Esophagus muscularis mucosa (tissue), 4 donors: ENCODE results near the gene KLHL25. TPM values are rescaled to one million over a fixed set of nuclear protein-coding genes. Genes with fewer than 3 reads are reported as not detected.

Experiments
- DNase-seq: peaks from one replicate; pipeline ENCODE4 v3.0.0-alpha.2; 2017; ENCODE audit errors: extremely low spot score
- H3K27ac ChIP-seq, 4 donors: fragments of 200-600 bp; sonication (generic); replicated peaks in 1 of 4; 1 replicate in 3 of 4; 2 replicates in 1 of 4; pipeline ENCODE4 v1.5.1; 2016 to 2019; ENCODE audit warnings: mild to moderate bottlenecking in 1 of 4
- H3K27me3 ChIP-seq, 4 donors: fragments of 200-600 bp; sonication (generic); one replicate each; pipeline versions ENCODE4 v1.5.1 to v1.6.0; 2016 to 2019
- H3K36me3 ChIP-seq, 4 donors: fragments of 200-600 bp; sonication (generic); one replicate each; pipeline ENCODE4 v1.5.1; 2016 to 2019
- H3K4me1 ChIP-seq, 4 donors: fragments of 200-600 bp; sonication (generic); one replicate each; pipeline ENCODE4 v1.5.1; 2016 to 2019
- H3K4me3 ChIP-seq, 4 donors: fragments of 200-600 bp; sonication (generic); 1 replicate in 2 of 4; 2 replicates in 2 of 4; pipeline ENCODE4 v1.5.1; 2016 to 2019; ENCODE audit warnings: mild to moderate bottlenecking in 4 of 4, moderate library complexity in 1 of 4
- H3K9me3 ChIP-seq, 4 donors: fragments of 200-600 bp; sonication (generic); 1 replicate in 3 of 4; 2 replicates in 1 of 4; pipeline ENCODE4 v1.5.1; 2016 to 2019
- EP300 ChIP-seq: sonication (generic); formaldehyde crosslinking; IDR thresholded peaks from one replicate; pipeline ENCODE4 v1.6.1; 2017; ENCODE audit warnings: antibody characterized with exemption
- POLR2A ChIP-seq: fragments of 450-650 bp; IDR thresholded peaks from one replicate; pipeline ENCODE4 v1.6.1; 2017; ENCODE audit warnings: antibody characterized with exemption, moderate library complexity, mild to moderate bottlenecking, low read depth
- POLR2AphosphoS5 ChIP-seq, 2 donors: sonication (generic); formaldehyde crosslinking; IDR thresholded peaks; one replicate each; pipeline ENCODE4 v1.6.1; 2017; ENCODE audit warnings: antibody characterized with exemption in 2 of 2
- WGBS: methylation state at CpG from one replicate; pipeline ENCODE4 v1.1.5; 2018; 5-methylcytosine and 5-hydroxymethylcytosine counted together
- intact Hi-C: fragments of 100-400 bp; cut with DNase I; formaldehyde crosslinking; loops from one replicate; pipeline ENCODE4 v1.15.1; 2023
- total RNA-seq, 4 donors: library from RNA; depleted of rRNA; stranded (reverse); fragments of >200 nt; gene quantifications; one replicate each; pipeline versions ENCODE4 v1.1.0 to v1.2.1, GENCODE V29; 2016
- TF ChIP-seq, protein P1 (sequence below), 3 experiments: fragments of 200-600 bp in 2 of 3; fragments of 450-650 bp in 1 of 3; sonication (generic) in 2 of 3; IDR thresholded peaks; one replicate each; pipeline ENCODE4 v1.5.1; 2017 to 2019; ENCODE audit warnings: antibody characterized with exemption in 3 of 3, mild to moderate bottlenecking in 2 of 3, moderate library complexity in 1 of 3

Gene KLHL25
- total RNA-seq, 4 donors from 2014 or later = 10.8 to 24.4 (median 12.0) TPM

DNA sequence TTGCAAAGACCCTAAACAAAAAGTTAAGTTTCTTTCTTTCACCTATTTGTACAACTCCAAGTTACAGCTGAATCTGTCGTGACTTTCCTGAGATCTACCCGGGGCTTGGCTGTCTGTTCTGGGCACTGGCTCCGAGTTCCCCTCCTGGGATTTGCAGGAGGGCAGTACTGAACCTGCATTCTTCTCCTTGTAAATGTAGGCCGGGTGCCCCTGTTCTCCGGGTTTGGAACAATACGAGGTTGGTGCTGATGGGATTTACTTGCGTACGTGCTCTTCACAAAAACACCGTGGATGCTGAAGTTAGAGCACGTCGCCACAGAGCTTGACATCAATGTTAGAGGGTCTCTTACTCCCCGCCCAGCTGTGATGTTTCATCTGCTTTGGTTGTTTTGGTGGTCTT lies 48.1 kb downstream of the KLHL25 start:
- peaks cover 48 to 75% (median 67%) of the 10 kb centered on the region in 4 donors for H3K4me1 ChIP-seq
- no peaks in the 10 kb centered on the region for H3K27me3 ChIP-seq
- H3K9me3 ChIP-seq = no peaks in the 10 kb centered on the region
- peak overlapping the region in 1 of 4 donors; percentile 24 for H3K27ac ChIP-seq
- intact Hi-C loops = loop anchor here (5.0 kb wide), 1 partner anchor 46 kb away; the partner anchor contains the start of gene KLHL25
- peaks cover 50 to 73% (median 66%) of the 10 kb centered on the region in 4 donors for H3K36me3 ChIP-seq
- H3K4me3 ChIP-seq = no peak overlapping the region
- no peak for DNase-seq
- TF ChIP-seq POLR2A (no peak), POLR2AphosphoS5 (IDR thresholded peaks at IDR 0.05) (no peak), EP300 (no peak)
- TF ChIP-seq, protein P1, sequence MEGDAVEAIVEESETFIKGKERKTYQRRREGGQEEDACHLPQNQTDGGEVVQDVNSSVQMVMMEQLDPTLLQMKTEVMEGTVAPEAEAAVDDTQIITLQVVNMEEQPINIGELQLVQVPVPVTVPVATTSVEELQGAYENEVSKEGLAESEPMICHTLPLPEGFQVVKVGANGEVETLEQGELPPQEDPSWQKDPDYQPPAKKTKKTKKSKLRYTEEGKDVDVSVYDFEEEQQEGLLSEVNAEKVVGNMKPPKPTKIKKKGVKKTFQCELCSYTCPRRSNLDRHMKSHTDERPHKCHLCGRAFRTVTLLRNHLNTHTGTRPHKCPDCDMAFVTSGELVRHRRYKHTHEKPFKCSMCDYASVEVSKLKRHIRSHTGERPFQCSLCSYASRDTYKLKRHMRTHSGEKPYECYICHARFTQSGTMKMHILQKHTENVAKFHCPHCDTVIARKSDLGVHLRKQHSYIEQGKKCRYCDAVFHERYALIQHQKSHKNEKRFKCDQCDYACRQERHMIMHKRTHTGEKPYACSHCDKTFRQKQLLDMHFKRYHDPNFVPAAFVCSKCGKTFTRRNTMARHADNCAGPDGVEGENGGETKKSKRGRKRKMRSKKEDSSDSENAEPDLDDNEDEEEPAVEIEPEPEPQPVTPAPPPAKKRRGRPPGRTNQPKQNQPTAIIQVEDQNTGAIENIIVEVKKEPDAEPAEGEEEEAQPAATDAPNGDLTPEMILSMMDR (IDR thresholded peaks at IDR 0.05) = no peak
- 84% methylated on average over 12 of the region's 12 CpGs for WGBS

DNA sequence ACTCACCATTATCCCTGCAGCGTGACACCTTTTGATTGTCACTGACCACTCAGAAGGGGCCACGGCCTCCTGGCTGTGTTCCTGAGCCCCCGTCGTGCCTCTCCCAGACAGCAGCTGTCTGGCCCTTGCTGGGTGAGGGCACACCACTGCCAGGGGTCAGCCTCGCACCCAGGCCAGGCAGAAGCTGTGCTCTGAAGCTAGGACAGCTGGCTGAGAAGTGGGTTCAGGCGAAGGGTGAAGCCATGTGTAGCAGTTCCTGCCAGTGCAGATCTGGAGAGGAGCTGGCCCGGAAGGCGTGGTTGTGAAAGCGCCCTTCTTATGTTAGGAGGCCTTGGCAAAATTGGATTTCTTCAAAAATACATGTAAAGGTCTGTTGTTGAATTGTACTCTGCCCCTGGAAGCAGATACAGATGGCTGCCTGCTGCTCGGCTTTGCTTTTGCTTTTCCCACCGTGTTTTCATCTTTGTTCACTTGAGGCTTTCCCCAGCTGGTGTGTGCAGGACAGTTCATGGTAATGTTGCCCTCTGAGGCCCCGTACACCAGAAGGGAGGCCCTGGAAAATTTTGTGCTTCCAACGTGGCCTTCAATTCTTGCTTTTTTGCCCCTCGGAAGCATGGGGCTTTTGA lies 49.1 kb downstream of the KLHL25 start:
- 81% methylated on average over 13 of the region's 14 CpGs for WGBS
- Histone ChIP-seq H3K36me3 (peaks cover 59 to 83% (median 76%) of the 10 kb centered on the region in 4 donors), H3K4me3 (no peak overlapping the region), H3K9me3 (no peaks in the 10 kb centered on the region), H3K27me3 (no peaks in the 10 kb centered on the region), H3K27ac (peak overlapping the region in 2 of 4 donors; percentile 16 to 44), H3K4me1 (peaks cover 39 to 74% (median 65%) of the 10 kb centered on the region in 4 donors)
- no peak for DNase-seq
- intact Hi-C loops = loop anchor here (5.0 kb wide), 1 partner anchor 47 kb away; the partner anchor contains the start of gene KLHL25
- TF ChIP-seq EP300 (no peak), POLR2AphosphoS5 (IDR thresholded peaks at IDR 0.05) (no peak), POLR2A (no peak)
- TF ChIP-seq, protein P1 (IDR thresholded peaks at IDR 0.05) = no peak

DNA sequence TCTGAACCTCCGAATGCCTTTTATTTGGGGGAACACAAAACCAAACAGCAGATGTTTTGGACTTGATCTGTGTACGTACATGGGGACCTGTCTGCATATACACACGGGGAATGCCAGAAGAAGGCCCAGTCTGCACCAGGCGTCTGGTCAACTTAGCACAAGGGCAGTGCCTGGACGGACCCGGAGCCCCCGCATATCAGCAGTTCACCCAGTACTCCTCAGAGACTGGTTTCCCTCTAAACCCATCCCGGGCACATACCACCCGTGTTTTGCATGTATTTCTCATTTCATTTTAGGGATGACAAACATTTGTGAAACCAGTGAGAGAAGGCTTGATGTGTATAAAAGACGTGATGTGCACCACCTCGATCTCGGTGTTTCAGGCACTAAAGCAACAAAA lies 49.7 kb downstream of the KLHL25 start:
- no peak for DNase-seq
- Histone ChIP-seq H3K4me1 (peaks cover 33 to 68% (median 59%) of the 10 kb centered on the region in 4 donors), H3K27ac (no peak overlapping the region), H3K36me3 (peaks cover 64 to 90% (median 82%) of the 10 kb centered on the region in 4 donors), H3K9me3 (no peaks in the 10 kb centered on the region), H3K27me3 (no peaks in the 10 kb centered on the region), H3K4me3 (no peak overlapping the region)
- intact Hi-C loops = loop anchor here (5.0 kb wide), 1 partner anchor 47 kb away; the partner anchor contains the start of gene KLHL25
- peak in 1 of 2 donors; percentile 3 for TF ChIP-seq POLR2AphosphoS5 (IDR thresholded peaks at IDR 0.05)
- no peak for TF ChIP-seq EP300
- 83% methylated on average over 12 of the region's 12 CpGs for WGBS

DNA sequence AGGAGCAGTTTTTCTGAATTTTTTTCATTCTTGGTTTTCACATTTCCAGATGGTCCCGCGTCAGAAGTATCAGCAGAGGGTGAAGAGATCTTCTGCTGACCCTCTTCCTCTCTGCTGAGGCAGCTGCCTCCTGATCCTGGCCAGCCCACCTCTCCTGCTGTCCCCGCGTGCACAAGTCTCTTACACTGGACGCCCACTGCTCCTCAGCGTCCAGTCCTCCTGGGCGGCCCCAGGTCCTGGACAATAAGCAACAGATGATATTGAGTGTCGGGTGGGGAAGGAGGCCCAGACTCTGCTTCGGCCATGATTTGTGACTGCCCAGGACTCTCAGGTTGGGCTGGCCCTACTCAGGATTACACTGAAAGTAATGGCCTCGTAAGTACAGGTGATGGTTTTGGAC lies 50.1 kb downstream of the KLHL25 start:
- intact Hi-C loops = no loop called here
- TF ChIP-seq POLR2A (no peak), EP300 (no peak)
- TF ChIP-seq, protein P1 (IDR thresholded peaks at IDR 0.05) = no peak
- no peaks in the 10 kb centered on the region for H3K27me3 ChIP-seq
- DNase-seq = no peak
- peaks cover 29 to 64% (median 55%) of the 10 kb centered on the region in 4 donors for H3K4me1 ChIP-seq
- no peaks in the 10 kb centered on the region for H3K9me3 ChIP-seq
- 84% methylated on average over 10 of the region's 10 CpGs for WGBS
- peaks cover 64 to 94% (median 84%) of the 10 kb centered on the region in 4 donors for H3K36me3 ChIP-seq
- peak overlapping the region in 1 of 4 donors; percentile 25 for H3K27ac ChIP-seq
- no peak overlapping the region for H3K4me3 ChIP-seq

DNA sequence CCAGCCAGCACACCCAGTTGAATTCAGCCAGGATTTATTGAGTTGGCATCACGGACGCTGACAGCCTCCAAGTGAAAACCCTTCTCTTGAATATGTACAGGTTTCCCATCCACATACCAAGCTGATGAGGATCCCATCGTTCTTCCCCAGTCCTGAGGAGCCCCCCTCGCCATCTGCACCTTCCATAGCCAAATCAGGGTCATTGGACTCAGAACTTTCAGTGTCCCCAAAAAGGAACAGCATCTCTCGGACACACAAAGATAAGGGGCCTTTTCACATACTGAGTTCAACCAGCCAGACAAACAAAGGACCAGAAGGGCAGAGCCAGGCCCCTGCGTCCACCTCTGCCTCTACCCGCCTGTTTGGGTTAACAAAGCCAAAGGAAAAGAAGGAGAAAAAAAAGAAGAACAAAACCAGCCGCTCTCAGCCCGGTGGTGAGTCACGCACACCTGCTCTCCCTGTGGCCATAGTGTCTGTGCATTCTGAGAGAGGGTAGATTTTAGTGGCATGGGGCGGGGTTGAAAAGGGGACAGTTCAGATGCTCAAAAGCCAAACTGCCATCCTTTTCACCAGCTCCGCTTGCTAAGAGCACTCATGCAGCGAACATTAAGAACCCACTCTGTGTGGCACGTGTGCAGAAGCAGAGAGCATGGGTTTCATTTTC lies 51.2 kb downstream of the KLHL25 start:
- H3K4me3 ChIP-seq = no peak overlapping the region
- peaks cover 64 to 99% (median 83%) of the 10 kb centered on the region in 4 donors for H3K36me3 ChIP-seq
- TF ChIP-seq POLR2A = no peak
- TF ChIP-seq, protein P1 (IDR thresholded peaks at IDR 0.05) = no peak
- TF ChIP-seq EP300 = no peak
- peak in 1 of 2 donors; percentile 21 for TF ChIP-seq POLR2AphosphoS5 (IDR thresholded peaks at IDR 0.05)
- H3K4me1 ChIP-seq = peaks cover 19 to 53% (median 44%) of the 10 kb centered on the region in 4 donors
- no peaks in the 10 kb centered on the region for H3K27me3 ChIP-seq
- H3K27ac ChIP-seq = peak overlapping the region; percentile 21 to 48 (median 35)
- intact Hi-C loops = no loop called here
- H3K9me3 ChIP-seq = no peaks in the 10 kb centered on the region
- 80% methylated on average over 12 of the region's 14 CpGs for WGBS
- DNase-seq = no peak
